ENCODE measurements around the gene TMEM229A. TPM values are rescaled to one million over a fixed set of nuclear protein-coding genes. Genes with fewer than 3 reads are reported as not detected.

Gene TMEM229A
- polyA plus RNA-seq, 1 donor (not counting 4 experiments of a cell fraction or from before 2014, with no cell fraction given): not detected

- TF ChIP-seq EZH2 (IDR thresholded peaks at IDR 0.05; ENCODE audit: low read length) (no peak), CTCF (optimal IDR thresholded peaks at IDR 0.05 in 1 of 3, IDR thresholded peaks at IDR 0.05 in 1 of 3, conservative IDR thresholded peaks at IDR 0.05 in 1 of 3; ENCODE audit: extremely low read depth in 1 of 3, insufficient read depth in 2 of 3, low read length in 3 of 3) (no peak)
- Histone ChIP-seq H3K9me3 (ENCODE audit: control insufficient read depth, low read depth, low read length) (no peaks in the 10 kb centered on the region), H3K9me1 (ENCODE audit: control insufficient read depth, extremely low read depth, insufficient read depth, low read length) (no peaks in the 10 kb centered on the region), H3K36me3 (ENCODE audit: control insufficient read depth in 2 of 2, extremely low read depth in 1 of 2, insufficient read depth in 2 of 2, low read length in 2 of 2) (no peaks in the 10 kb centered on the region), H3K9ac (ENCODE audit: control insufficient read depth, extremely low read depth, insufficient read depth, low read length) (no peak overlapping the region), H3K27ac (ENCODE audit: control insufficient read depth, insufficient read depth, low read length) (no peak overlapping the region), H3K79me2 (ENCODE audit: control insufficient read depth, insufficient read depth, low read length) (no peaks in the 10 kb centered on the region), H4K20me1 (ENCODE audit: control insufficient read depth, extremely low read depth, insufficient read depth, low read length) (no peaks in the 10 kb centered on the region), H3K27me3 (ENCODE audit: control insufficient read depth, extremely low read depth, insufficient read depth, low read length) (no peaks in the 10 kb centered on the region), H2AFZ (ENCODE audit: control insufficient read depth, low read length) (no peak overlapping the region), H3K4me2 (ENCODE audit: control insufficient read depth, extremely low read depth, insufficient read depth, low read depth, low read length) (no peak overlapping the region), H3K4me3 (ENCODE audit: control insufficient read depth in 2 of 3, extremely low read depth in 1 of 3, insufficient read depth in 2 of 3, low read depth in 1 of 3, low read length in 3 of 3) (no peak overlapping the region), H3K4me1 (ENCODE audit: control insufficient read depth, extremely low read depth, insufficient read depth, low read length) (no peaks in the 10 kb centered on the region)
- dilution Hi-C loops (cut with MboI; ENCODE audit: extremely low pct_ligation_motif_present, low sequenced_read_pairs): no loop called here
- DNase-seq (ENCODE audit: low read depth, low spot score): no peak
- FAIRE-seq: no peak
These were observed 36.6 kb downstream of the TMEM229A start for GRCh38 chr7:123996327-123996625.

- no peak for FAIRE-seq
- TF ChIP-seq CTCF (optimal IDR thresholded peaks at IDR 0.05 in 1 of 3, IDR thresholded peaks at IDR 0.05 in 1 of 3, conservative IDR thresholded peaks at IDR 0.05 in 1 of 3; ENCODE audit: extremely low read depth in 1 of 3, insufficient read depth in 2 of 3, low read length in 3 of 3): no peak
- no peak for TF ChIP-seq EZH2 (IDR thresholded peaks at IDR 0.05; ENCODE audit: low read length)
- dilution Hi-C loops (cut with MboI; ENCODE audit: extremely low pct_ligation_motif_present, low sequenced_read_pairs): no loop called here
These were observed 37.1 kb downstream of the TMEM229A start for GRCh38 chr7:123995617-123996326.

More at GRCh38 chr7:123995617-123996326, 37.1 kb downstream of the TMEM229A start:
- Histone ChIP-seq H3K27me3 (ENCODE audit: control insufficient read depth, extremely low read depth, insufficient read depth, low read length) (no peaks in the 10 kb centered on the region), H3K9me3 (ENCODE audit: control insufficient read depth, low read depth, low read length) (no peaks in the 10 kb centered on the region), H4K20me1 (ENCODE audit: control insufficient read depth, extremely low read depth, insufficient read depth, low read length) (no peaks in the 10 kb centered on the region), H3K9me1 (ENCODE audit: control insufficient read depth, extremely low read depth, insufficient read depth, low read length) (no peaks in the 10 kb centered on the region), H3K4me1 (ENCODE audit: control insufficient read depth, extremely low read depth, insufficient read depth, low read length) (no peaks in the 10 kb centered on the region), H3K79me2 (ENCODE audit: control insufficient read depth, insufficient read depth, low read length) (no peaks in the 10 kb centered on the region), H3K9ac (ENCODE audit: control insufficient read depth, extremely low read depth, insufficient read depth, low read length) (no peak overlapping the region), H2AFZ (ENCODE audit: control insufficient read depth, low read length) (no peak overlapping the region), H3K36me3 (ENCODE audit: control insufficient read depth in 2 of 2, extremely low read depth in 1 of 2, insufficient read depth in 2 of 2, low read length in 2 of 2) (no peaks in the 10 kb centered on the region), H3K4me3 (ENCODE audit: control insufficient read depth in 2 of 3, extremely low read depth in 1 of 3, insufficient read depth in 2 of 3, low read depth in 1 of 3, low read length in 3 of 3) (no peak overlapping the region), H3K27ac (ENCODE audit: control insufficient read depth, insufficient read depth, low read length) (no peak overlapping the region), H3K4me2 (ENCODE audit: control insufficient read depth, extremely low read depth, insufficient read depth, low read depth, low read length) (no peak overlapping the region)
- no peak for DNase-seq (ENCODE audit: low read depth, low spot score)
